ENCODE data around the gene HUS1. TPM values are rescaled to one million over a fixed set of nuclear protein-coding genes. Genes with fewer than 3 reads are reported as not detected.

HUS1 gene
- total and polyA plus RNA-seq, 2 of the 13 experiments (the other 11 are each of a cell fraction or from before 2014, with no cell fraction given): 14.8 to 16.9 TPM

DNA sequence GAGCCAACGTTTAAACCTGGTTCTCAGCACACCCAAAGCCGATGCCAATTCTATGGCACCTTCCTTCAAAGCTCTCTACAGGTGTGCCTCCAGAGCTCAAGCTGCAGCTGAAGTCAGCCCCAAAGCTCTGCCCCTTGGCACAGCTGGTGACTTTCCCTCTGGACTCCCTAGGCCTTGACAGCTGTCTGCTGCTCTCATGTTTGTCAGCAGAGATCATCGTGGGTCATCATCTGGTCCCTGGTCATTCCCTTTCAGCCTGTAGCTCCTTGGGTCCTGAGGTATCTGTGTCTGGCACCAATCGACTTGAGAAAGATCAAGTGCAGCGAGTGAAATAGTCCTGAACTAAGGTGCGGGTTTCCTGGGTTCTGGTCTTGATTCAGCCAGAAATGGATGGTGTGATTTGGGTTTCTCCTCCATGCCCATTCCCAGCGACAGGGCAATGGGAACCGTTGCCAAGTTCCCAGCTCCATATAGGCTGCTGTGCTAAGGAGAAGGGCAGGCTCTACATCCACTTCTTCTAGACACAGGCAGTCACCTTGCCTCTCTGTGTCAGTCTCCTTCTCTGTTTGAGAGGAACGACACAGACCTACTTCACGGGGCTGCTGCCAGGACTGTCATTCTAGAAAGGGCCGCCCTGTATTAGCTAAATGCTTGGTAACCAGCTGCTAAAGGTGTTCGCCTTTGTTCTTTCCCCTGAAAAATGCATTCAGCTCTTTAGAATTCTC, 34.7 kb downstream of the HUS1 start:
- Histone ChIP-seq H3K36me3 (replicated peaks in 1 of 2; ENCODE audit: control insufficient read depth in 1 of 2, insufficient read depth in 2 of 2, low read length in 2 of 2) (no peaks in the 10 kb centered on the region), H2AFZ (ENCODE audit: low read length) (no peak overlapping the region), H4K20me1 (ENCODE audit: insufficient read depth, low read length) (no peaks in the 10 kb centered on the region), H3K4me1 (ENCODE audit: insufficient read depth, low read length) (peaks cover 28% of the 10 kb centered on the region), H3K9me3 (ENCODE audit: low read length) (no peaks in the 10 kb centered on the region), H3K27me3 (ENCODE audit: control insufficient read depth in 1 of 2, insufficient read depth in 2 of 2, low read length in 2 of 2) (peaks cover 2 to 7% of the 10 kb centered on the region in 2 experiments; a peak in 2 of 5 replicates), H3K27ac (ENCODE audit: extremely low read length, insufficient read depth, low read length) (no peak overlapping the region), H3K4me3 (replicated peaks in 1 of 3; ENCODE audit: insufficient read depth in 1 of 3, low read depth in 2 of 3, low read length in 3 of 3) (no peak overlapping the region), H3K9ac (ENCODE audit: insufficient read depth, low read depth, low read length) (no peak overlapping the region), H3K4me2 (ENCODE audit: low read depth, low read length) (no peak overlapping the region), H3K79me2 (ENCODE audit: insufficient read depth, low read length) (no peaks in the 10 kb centered on the region)
- in situ Hi-C loops (cut with HindIII; ENCODE audit: extremely low pct_ligation_motif_present, low pct_unique_long_range_greater_than_20kb): no loop called here
- FAIRE-seq (no peak), ATAC-seq (no peak), DNase-seq (ENCODE audit: low spot score) (no peak)
- POLR2A ChIA-PET: interaction anchor here (1.1 kb wide), 1 partner anchor 166 kb away, joined by 5 read pairs; no protein-coding TSS in a partner anchor
- 13% methylated on average over 8 of the region's 12 CpGs for whole genome bisulfite sequencing (ENCODE audit: low lambda C conversion rate)
- intact Hi-C loops (cut with micrococcal nuclease; ENCODE audit: unreplicated experiment): loop anchor here (1.0 to 10.0 kb wide), 4 partner anchors 25 to 680 kb away; no protein-coding TSS in a partner anchor
- no TSS peak for BruUV-seq (replicated peaks)
- TF ChIP-seq CHD2 (IDR thresholded peaks at IDR 0.05; ENCODE audit: low read depth, low read length) (no peak), ZNF256 (CRISPR knock-in tag; conservative IDR thresholded peaks at IDR 0.05) (no peak)
- CTCF ChIA-PET (ENCODE audit: low intra/inter-chr PET ratio, low total read pairs): interaction anchor here (1.4 to 1.6 kb wide), 3 partner anchors 24 to 679 kb away, joined by 3 to 20 read pairs (median 17); no protein-coding TSS in a partner anchor

DNA sequence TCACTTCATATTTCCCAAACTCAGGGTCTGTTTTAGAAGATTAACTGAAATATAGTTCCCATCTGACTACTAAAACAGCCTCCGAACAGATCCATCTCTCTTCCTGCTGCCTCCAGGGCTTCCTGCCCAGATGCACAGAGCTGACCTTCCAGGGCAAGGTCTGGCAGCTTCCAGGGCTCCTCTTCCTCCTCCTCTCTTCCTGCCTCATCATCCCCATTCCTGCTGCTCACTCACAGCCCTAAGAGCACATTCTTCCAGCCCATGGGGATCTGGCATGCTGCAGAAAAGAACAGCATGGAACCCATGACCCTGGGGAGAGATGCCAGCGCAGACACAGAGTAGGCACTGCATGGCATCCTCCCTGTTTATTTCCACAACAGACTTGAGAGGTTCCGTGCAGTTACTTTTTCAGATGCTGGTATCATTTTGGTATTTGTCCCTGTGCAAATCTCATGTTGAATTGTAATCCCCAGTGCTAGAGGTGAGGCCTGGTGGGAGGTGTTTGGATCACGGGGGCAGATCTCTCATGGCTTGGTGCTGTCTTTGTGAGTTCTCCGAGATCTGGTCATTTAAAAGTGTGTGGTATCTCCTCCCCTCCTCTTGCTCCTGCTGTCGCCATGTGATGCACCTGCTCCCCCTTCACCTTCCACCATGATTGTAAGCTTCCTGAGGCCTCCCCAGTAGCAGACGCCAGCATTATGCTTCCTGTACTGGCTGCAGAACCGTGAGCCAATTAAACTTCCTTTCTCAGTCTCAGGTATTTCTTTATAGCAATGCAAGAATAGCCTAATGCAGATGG, 35.5 kb downstream of the HUS1 start:
- Histone ChIP-seq H3K4me3 (replicated peaks in 1 of 3; ENCODE audit: insufficient read depth in 1 of 3, low read depth in 2 of 3, low read length in 3 of 3) (no peak overlapping the region), H3K27ac (ENCODE audit: extremely low read length, insufficient read depth, low read length) (no peak overlapping the region), H4K20me1 (ENCODE audit: insufficient read depth, low read length) (no peaks in the 10 kb centered on the region), H3K4me1 (ENCODE audit: insufficient read depth, low read length) (peaks cover 20% of the 10 kb centered on the region), H2AFZ (ENCODE audit: low read length) (no peak overlapping the region), H3K4me2 (ENCODE audit: low read depth, low read length) (no peak overlapping the region), H3K9ac (ENCODE audit: insufficient read depth, low read depth, low read length) (no peak overlapping the region), H3K9me3 (ENCODE audit: low read length) (no peaks in the 10 kb centered on the region), H3K36me3 (replicated peaks in 1 of 2; ENCODE audit: control insufficient read depth in 1 of 2, insufficient read depth in 2 of 2, low read length in 2 of 2) (no peaks in the 10 kb centered on the region), H3K79me2 (ENCODE audit: insufficient read depth, low read length) (no peaks in the 10 kb centered on the region), H3K27me3 (ENCODE audit: control insufficient read depth in 1 of 2, insufficient read depth in 2 of 2, low read length in 2 of 2) (peaks cover 2 to 7% of the 10 kb centered on the region in 2 experiments; a peak in 2 of 5 replicates)
- intact Hi-C loops (cut with micrococcal nuclease; ENCODE audit: unreplicated experiment): loop anchor here (10.0 kb wide), 1 partner anchor 679 kb away; no protein-coding TSS in a partner anchor
- DNase-seq (ENCODE audit: low spot score) (no peak), ATAC-seq (no peak), FAIRE-seq (no peak)
- BruUV-seq (replicated peaks): no TSS peak
- ChIA-PET POLR2A (no interaction called here), CTCF (ENCODE audit: low intra/inter-chr PET ratio, low total read pairs) (interaction anchor here (1.6 kb wide), 1 partner anchor 678 kb away, joined by 3 read pairs; no protein-coding TSS in a partner anchor)
- 26% methylated on average over 8 of the region's 8 CpGs for WGBS (ENCODE audit: low lambda C conversion rate)
- in situ Hi-C loops (cut with HindIII; ENCODE audit: extremely low pct_ligation_motif_present, low pct_unique_long_range_greater_than_20kb): no loop called here
- TF ChIP-seq, protein P1, sequence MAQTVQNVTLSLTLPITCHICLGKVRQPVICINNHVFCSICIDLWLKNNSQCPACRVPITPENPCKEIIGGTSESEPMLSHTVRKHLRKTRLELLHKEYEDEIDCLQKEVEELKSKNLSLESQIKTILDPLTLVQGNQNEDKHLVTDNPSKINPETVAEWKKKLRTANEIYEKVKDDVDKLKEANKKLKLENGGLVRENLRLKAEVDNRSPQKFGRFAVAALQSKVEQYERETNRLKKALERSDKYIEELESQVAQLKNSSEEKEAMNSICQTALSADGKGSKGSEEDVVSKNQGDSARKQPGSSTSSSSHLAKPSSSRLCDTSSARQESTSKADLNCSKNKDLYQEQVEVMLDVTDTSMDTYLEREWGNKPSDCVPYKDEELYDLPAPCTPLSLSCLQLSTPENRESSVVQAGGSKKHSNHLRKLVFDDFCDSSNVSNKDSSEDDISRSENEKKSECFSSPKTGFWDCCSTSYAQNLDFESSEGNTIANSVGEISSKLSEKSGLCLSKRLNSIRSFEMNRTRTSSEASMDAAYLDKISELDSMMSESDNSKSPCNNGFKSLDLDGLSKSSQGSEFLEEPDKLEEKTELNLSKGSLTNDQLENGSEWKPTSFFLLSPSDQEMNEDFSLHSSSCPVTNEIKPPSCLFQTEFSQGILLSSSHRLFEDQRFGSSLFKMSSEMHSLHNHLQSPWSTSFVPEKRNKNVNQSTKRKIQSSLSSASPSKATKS (CRISPR knock-in tag; IDR thresholded peaks at IDR 0.05): no peak
- TF ChIP-seq ZSCAN9 (CRISPR knock-in tag; IDR thresholded peaks at IDR 0.05; ENCODE audit: borderline replicate concordance) (no peak), ZNF577 (CRISPR knock-in tag; IDR thresholded peaks at IDR 0.05; ENCODE audit: borderline replicate concordance, low read depth) (no peak), MAF1 (CRISPR knock-in tag; IDR thresholded peaks at IDR 0.05; ENCODE audit: borderline replicate concordance) (no peak), JARID2 (CRISPR knock-in tag; IDR thresholded peaks at IDR 0.05; ENCODE audit: insufficient replicate concordance) (no peak), ZNF296 (CRISPR knock-in tag; conservative IDR thresholded peaks at IDR 0.05) (no peak), YEATS2 (CRISPR knock-in tag; IDR thresholded peaks at IDR 0.05; ENCODE audit: borderline replicate concordance) (no peak), ZSCAN29 (CRISPR knock-in tag; conservative IDR thresholded peaks at IDR 0.05) (no peak)
- TF ChIP-seq, protein P2, sequence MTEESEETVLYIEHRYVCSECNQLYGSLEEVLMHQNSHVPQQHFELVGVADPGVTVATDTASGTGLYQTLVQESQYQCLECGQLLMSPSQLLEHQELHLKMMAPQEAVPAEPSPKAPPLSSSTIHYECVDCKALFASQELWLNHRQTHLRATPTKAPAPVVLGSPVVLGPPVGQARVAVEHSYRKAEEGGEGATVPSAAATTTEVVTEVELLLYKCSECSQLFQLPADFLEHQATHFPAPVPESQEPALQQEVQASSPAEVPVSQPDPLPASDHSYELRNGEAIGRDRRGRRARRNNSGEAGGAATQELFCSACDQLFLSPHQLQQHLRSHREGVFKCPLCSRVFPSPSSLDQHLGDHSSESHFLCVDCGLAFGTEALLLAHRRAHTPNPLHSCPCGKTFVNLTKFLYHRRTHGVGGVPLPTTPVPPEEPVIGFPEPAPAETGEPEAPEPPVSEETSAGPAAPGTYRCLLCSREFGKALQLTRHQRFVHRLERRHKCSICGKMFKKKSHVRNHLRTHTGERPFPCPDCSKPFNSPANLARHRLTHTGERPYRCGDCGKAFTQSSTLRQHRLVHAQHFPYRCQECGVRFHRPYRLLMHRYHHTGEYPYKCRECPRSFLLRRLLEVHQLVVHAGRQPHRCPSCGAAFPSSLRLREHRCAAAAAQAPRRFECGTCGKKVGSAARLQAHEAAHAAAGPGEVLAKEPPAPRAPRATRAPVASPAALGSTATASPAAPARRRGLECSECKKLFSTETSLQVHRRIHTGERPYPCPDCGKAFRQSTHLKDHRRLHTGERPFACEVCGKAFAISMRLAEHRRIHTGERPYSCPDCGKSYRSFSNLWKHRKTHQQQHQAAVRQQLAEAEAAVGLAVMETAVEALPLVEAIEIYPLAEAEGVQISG (CRISPR knock-in tag; IDR thresholded peaks at IDR 0.05): no peak
